Endothelial cell (in vitro differentiated cells): ENCODE measurements around the gene NANOS2. TPM values are rescaled to one million over a fixed set of nuclear protein-coding genes. Genes with fewer than 3 reads are reported as not detected.
"Not testable (repeated sequence)": the region's sequence is repeated elsewhere in the genome, so short reads cannot be mapped to it uniquely, and the experiment has no call there.

Source experiments
- DNase-seq: peaks from one replicate; pipeline ENCODE4 v3.0.0; 2021; ENCODE audit warnings: low spot score
- H3K27ac Mint-ChIP-seq: one replicate; pipeline ENCODE4 v1.8.0; 2021; ENCODE audit warnings: mixed read lengths, inconsistent platforms; ENCODE audit not compliant: unreplicated experiment
- H3K27me3 Mint-ChIP-seq: one replicate; pipeline ENCODE4 v1.8.0; 2021; ENCODE audit warnings: mild to moderate bottlenecking, moderate library complexity, mixed read lengths, inconsistent platforms; ENCODE audit not compliant: unreplicated experiment
- H3K36me3 Mint-ChIP-seq: one replicate; pipeline ENCODE4 v1.8.0; 2021; ENCODE audit warnings: mild to moderate bottlenecking, low read depth, mixed read lengths, inconsistent platforms; ENCODE audit not compliant: unreplicated experiment
- H3K4me1 Mint-ChIP-seq: one replicate; pipeline ENCODE4 v1.8.0; 2021; ENCODE audit warnings: mild to moderate bottlenecking, mixed read lengths, inconsistent platforms; ENCODE audit not compliant: unreplicated experiment
- H3K4me3 Mint-ChIP-seq: one replicate; pipeline ENCODE4 v1.8.0; 2021; ENCODE audit warnings: mild to moderate bottlenecking, mixed read lengths, inconsistent platforms; ENCODE audit not compliant: unreplicated experiment
- H3K9me3 Mint-ChIP-seq: one replicate; pipeline ENCODE4 v1.8.0; 2021; ENCODE audit warnings: mixed read lengths, inconsistent platforms; ENCODE audit not compliant: unreplicated experiment
- total RNA-seq: library from RNA; stranded (reverse); fragmentation: NEBNext Ultra II Directional; extraction: Animal tissue kit (Norgen Biotek cat#: 25700); gene quantifications from one replicate; pipeline ENCODE4 v1.2.1, GENCODE V29; 2021; ENCODE audit not compliant: unreplicated experiment
- TF ChIP-seq, protein P1 (sequence below): fragments of 200-600 bp; sonication (generic); IDR thresholded peaks from one replicate; pipeline ENCODE4 v1.5.0; 2021; ENCODE audit warnings: antibody characterized with exemption; ENCODE audit not compliant: unreplicated experiment

Gene NANOS2
- total RNA-seq, 1 donor from 2014 or later: not detected

GRCh38 chr19:45874620-45874966 is 40.0 kb downstream of the NANOS2 start:
- Mint-ChIP-seq H3K4me3 (peak overlapping the region; percentile 76), H3K27me3 (peaks cover 12% of the 10 kb centered on the region), H3K4me1 (peaks cover 29% of the 10 kb centered on the region), H3K36me3 (no peaks in the 10 kb centered on the region), H3K9me3 (no peaks in the 10 kb centered on the region), H3K27ac (peak overlapping the region; percentile 67)
- DNase-seq: no peak
- TF ChIP-seq, protein P1, sequence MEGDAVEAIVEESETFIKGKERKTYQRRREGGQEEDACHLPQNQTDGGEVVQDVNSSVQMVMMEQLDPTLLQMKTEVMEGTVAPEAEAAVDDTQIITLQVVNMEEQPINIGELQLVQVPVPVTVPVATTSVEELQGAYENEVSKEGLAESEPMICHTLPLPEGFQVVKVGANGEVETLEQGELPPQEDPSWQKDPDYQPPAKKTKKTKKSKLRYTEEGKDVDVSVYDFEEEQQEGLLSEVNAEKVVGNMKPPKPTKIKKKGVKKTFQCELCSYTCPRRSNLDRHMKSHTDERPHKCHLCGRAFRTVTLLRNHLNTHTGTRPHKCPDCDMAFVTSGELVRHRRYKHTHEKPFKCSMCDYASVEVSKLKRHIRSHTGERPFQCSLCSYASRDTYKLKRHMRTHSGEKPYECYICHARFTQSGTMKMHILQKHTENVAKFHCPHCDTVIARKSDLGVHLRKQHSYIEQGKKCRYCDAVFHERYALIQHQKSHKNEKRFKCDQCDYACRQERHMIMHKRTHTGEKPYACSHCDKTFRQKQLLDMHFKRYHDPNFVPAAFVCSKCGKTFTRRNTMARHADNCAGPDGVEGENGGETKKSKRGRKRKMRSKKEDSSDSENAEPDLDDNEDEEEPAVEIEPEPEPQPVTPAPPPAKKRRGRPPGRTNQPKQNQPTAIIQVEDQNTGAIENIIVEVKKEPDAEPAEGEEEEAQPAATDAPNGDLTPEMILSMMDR: no peak

DNA sequence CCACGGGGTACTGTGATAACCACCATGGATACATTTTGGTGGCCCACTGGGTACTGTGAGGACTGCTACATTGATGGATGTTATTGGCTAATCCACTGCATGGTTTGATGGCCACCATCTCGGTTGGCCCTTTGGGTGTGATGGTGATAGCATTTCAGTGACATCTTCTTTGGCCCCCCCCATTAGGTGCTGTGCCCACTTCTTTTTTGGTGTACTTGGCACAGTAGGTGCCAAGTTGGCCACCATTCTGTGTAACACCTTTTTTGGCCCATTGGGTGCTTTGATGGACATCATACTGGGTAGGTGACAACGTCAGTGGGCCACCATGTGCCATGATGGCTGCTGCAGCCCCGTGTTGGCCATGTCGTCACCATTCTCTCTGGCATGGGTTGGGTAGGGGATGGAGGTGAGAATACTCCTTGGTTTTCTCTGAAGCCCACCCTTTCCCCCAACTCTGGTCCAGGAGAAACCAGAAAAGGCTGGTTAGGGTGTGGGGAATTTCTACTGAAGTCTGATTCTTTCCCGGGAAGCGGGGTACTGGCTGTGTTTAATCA is 41.3 kb downstream of the NANOS2 start:
- TF ChIP-seq, protein P1: no peak
- Mint-ChIP-seq H3K27me3 (peaks cover 10% of the 10 kb centered on the region), H3K36me3 (no peaks in the 10 kb centered on the region), H3K4me3 (no peak overlapping the region), H3K27ac (no peak overlapping the region), H3K9me3 (no peaks in the 10 kb centered on the region), H3K4me1 (peaks cover 24% of the 10 kb centered on the region)
- DNase-seq: no peak

GRCh38 chr19:45872095-45872919 is 42.3 kb downstream of the NANOS2 start:
- no peak overlapping the region for H3K4me3 Mint-ChIP-seq
- no peaks in the 10 kb centered on the region for H3K36me3 Mint-ChIP-seq
- peaks cover 17% of the 10 kb centered on the region for H3K4me1 Mint-ChIP-seq
- peaks cover 12% of the 10 kb centered on the region for H3K27me3 Mint-ChIP-seq
- TF ChIP-seq, protein P1: no peak
- H3K27ac Mint-ChIP-seq: no peak overlapping the region
- no peaks in the 10 kb centered on the region for H3K9me3 Mint-ChIP-seq
- DNase-seq: no peak

DNA sequence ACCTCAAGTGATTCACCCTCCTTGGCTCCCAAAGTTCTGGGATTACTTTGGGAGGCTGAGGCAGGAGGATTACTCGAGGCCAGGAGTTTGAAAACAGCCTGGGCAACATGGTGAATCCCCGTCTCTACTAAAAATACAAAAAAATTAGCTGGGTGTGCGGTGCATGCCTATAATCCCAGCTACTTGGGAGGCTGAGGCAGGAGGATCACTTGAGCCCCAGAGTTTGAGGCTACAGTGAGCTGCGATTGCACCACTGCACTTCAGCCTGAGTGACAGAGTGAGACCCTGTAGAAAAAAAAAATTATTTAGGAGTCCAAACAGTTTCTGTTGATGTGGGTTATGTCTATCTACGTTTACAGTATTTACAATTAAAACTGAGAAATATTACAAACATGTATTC is 43.8 kb downstream of the NANOS2 start:
- Mint-ChIP-seq H3K27me3 (peaks cover 16% of the 10 kb centered on the region), H3K36me3 (no peaks in the 10 kb centered on the region), H3K4me1 (peaks cover 9% of the 10 kb centered on the region), H3K4me3 (no peak overlapping the region), H3K9me3 (no peaks in the 10 kb centered on the region), H3K27ac (no peak overlapping the region)
- TF ChIP-seq, protein P1: no peak
- DNase-seq: no peak

GRCh38 chr19:45867241-45867640 is 47.3 kb downstream of the NANOS2 start:
- peaks cover 16% of the 10 kb centered on the region for H3K27me3 Mint-ChIP-seq

More at GRCh38 chr19:45867241-45867640, 47.3 kb downstream of the NANOS2 start:
- H3K27ac Mint-ChIP-seq, DNase-seq, H3K36me3 Mint-ChIP-seq, H3K4me3 Mint-ChIP-seq, H3K9me3 Mint-ChIP-seq: not testable (repeated sequence)
- H3K4me1 Mint-ChIP-seq: peaks cover 15% of the 10 kb centered on the region
